ENCODE data around the gene B4GALT3. TPM values are rescaled to one million over a fixed set of nuclear protein-coding genes. Genes with fewer than 3 reads are reported as not detected.

B4GALT3 gene
- total RNA-seq, 4 donors from 2014 or later, result 20.6 to 50.7 (median 37.1) TPM

GRCh38 chr1:161223805-161224694 is 46.7 kb upstream of the B4GALT3 start:
- no peak for TF ChIP-seq CTCF (IDR thresholded peaks at IDR 0.05)
- DNase-seq (ENCODE audit: low spot score) (no peak), ATAC-seq (ENCODE audit: low FRiP score) (no peak)

- no peak for TF ChIP-seq CTCF (IDR thresholded peaks at IDR 0.05)
- DNase-seq (ENCODE audit: low spot score) (no peak), ATAC-seq (ENCODE audit: low FRiP score) (no peak)
Observed at GRCh38 chr1:161222175-161223019, 45.1 kb upstream of the B4GALT3 start.

- DNase-seq (ENCODE audit: low spot score) (no peak), ATAC-seq (ENCODE audit: low FRiP score) (no peak)
- TF ChIP-seq CTCF (IDR thresholded peaks at IDR 0.05), result no peak
Observed at GRCh38 chr1:161220002-161220401, 42.7 kb upstream of the B4GALT3 start.

- ATAC-seq (ENCODE audit: low FRiP score) (no peak), DNase-seq (ENCODE audit: low spot score) (no peak)
- TF ChIP-seq CTCF (IDR thresholded peaks at IDR 0.05), result no peak
Observed at GRCh38 chr1:161219078-161219892, 42.0 kb upstream of the B4GALT3 start.

- ATAC-seq (ENCODE audit: low FRiP score) (no peak), DNase-seq (ENCODE audit: low spot score) (no peak)
- TF ChIP-seq CTCF (IDR thresholded peaks at IDR 0.05), result no peak
Observed at GRCh38 chr1:161218301-161219077, 41.2 kb upstream of the B4GALT3 start.

GRCh38 chr1:161217831-161218230 is 40.5 kb upstream of the B4GALT3 start:
- TF ChIP-seq CTCF (IDR thresholded peaks at IDR 0.05), result no peak
- DNase-seq (ENCODE audit: low spot score), result no peak
- no peak for ATAC-seq (ENCODE audit: low FRiP score)

Measured in omental fat pad (tissue), 4 donors.